Activated CD4-positive, alpha-beta T cell treated with anti-CD3 and anti-CD28 coated beads, Interleukin-10, Interleukin-2, amounts not matched to agents 100 ng/mL and 50 ng/mL, durations not matched to agents 16 hours and 8 hours (primary cell): Measurements from ENCODE around the gene RFPL4AL1.
"Not testable (repeated sequence)": the region's sequence is repeated elsewhere in the genome, so short reads cannot be mapped to it uniquely, and the experiment has no call there.

Experiments
- DNase-seq: peaks from one replicate; pipeline ENCODE4 v3.0.0-alpha.2; 2020

RFPL4AL1 gene

GRCh38 chr19:55768818-55769217, at the start of gene RFPL4AL1:
RFPL4AL1 (plus strand) TSS chr19:55769118; CDS start chr19:55771805, 2,687 bp downstream.
- not testable (repeated sequence) for DNase-seq

GRCh38 chr19:55720214-55720746, 48.6 kb upstream of the RFPL4AL1 start:
- no peak for DNase-seq

- DNase-seq, result no peak
Observed at GRCh38 chr19:55720801-55721200, 48.1 kb upstream of the RFPL4AL1 start.

- no peak for DNase-seq
Observed at GRCh38 chr19:55723491-55723890, 45.4 kb upstream of the RFPL4AL1 start.

GRCh38 chr19:55730378-55730777, 38.5 kb upstream of the RFPL4AL1 start:
- not testable (repeated sequence) for DNase-seq

- DNase-seq, result no peak
Observed at GRCh38 chr19:55738302-55738701, 30.6 kb upstream of the RFPL4AL1 start, which contains the start of gene NLRP9. NLRP9 (minus strand) TSS chr19:55738402; CDS start chr19:55738374, 28 bp downstream.

GRCh38 chr19:55750715-55751114, 18.2 kb upstream of the RFPL4AL1 start:
- DNase-seq, result no peak

GRCh38 chr19:55753401-55753800, 15.5 kb upstream of the RFPL4AL1 start:
- DNase-seq, result no peak

- not testable (repeated sequence) for DNase-seq
Observed at GRCh38 chr19:55756808-55757207, 12.1 kb upstream of the RFPL4AL1 start.

- DNase-seq, result not testable (repeated sequence)
Observed at GRCh38 chr19:55758797-55759196, 10.1 kb upstream of the RFPL4AL1 start, which contains the start of gene RFPL4A. RFPL4A (plus strand) TSS chr19:55759097; CDS start chr19:55761801, 2,704 bp downstream.

- no peak for DNase-seq
Observed at GRCh38 chr19:55766466-55766865, 2.5 kb upstream of the RFPL4AL1 start.

GRCh38 chr19:55769632-55770031, 714 bp downstream of the RFPL4AL1 start:
- not testable (repeated sequence) for DNase-seq

GRCh38 chr19:55777528-55777927, 8.6 kb downstream of the RFPL4AL1 start:
- no peak for DNase-seq

- DNase-seq, result no peak
Observed at GRCh38 chr19:55778331-55778730, 9.4 kb downstream of the RFPL4AL1 start.

GRCh38 chr19:55781112-55781511, 12.2 kb downstream of the RFPL4AL1 start:
- DNase-seq, result no peak

- DNase-seq, result no peak
Observed at GRCh38 chr19:55795021-55795420, 26.1 kb downstream of the RFPL4AL1 start.

- no peak for DNase-seq
Observed at GRCh38 chr19:55801416-55801815, 32.5 kb downstream of the RFPL4AL1 start.

- no peak for DNase-seq
Observed at GRCh38 chr19:55802281-55802680, 33.4 kb downstream of the RFPL4AL1 start.

GRCh38 chr19:55809381-55810058, 40.6 kb downstream of the RFPL4AL1 start:
- peak; percentile 50 for DNase-seq

- no peak for DNase-seq
Observed at GRCh38 chr19:55811340-55811739, 42.4 kb downstream of the RFPL4AL1 start.

GRCh38 chr19:55812449-55812848, 43.5 kb downstream of the RFPL4AL1 start:
- DNase-seq, result no peak

GRCh38 chr19:55813906-55814305, 45.0 kb downstream of the RFPL4AL1 start:
- DNase-seq, result no peak

GRCh38 chr19:55820037-55820436, 51.1 kb downstream of the RFPL4AL1 start:
- no peak for DNase-seq
